Measurements from ENCODE around the gene PPP2R2C.

GRCh38 chr4:6319530-6320150 lies 152.8 kb downstream of the PPP2R2C start:
- TF ChIP-seq FOS (IDR thresholded peaks at IDR 0.05; ENCODE audit: low read depth, low read length) (no peak), NFE2L2 (IDR thresholded peaks at IDR 0.05; ENCODE audit: low read depth, low read length) (no peak), SMC3 (IDR thresholded peaks at IDR 0.05; ENCODE audit: low read depth, low read length) (no peak), POLR2A (IDR thresholded peaks at IDR 0.05; ENCODE audit: low read depth, low read length) (no peak), RAD21 (IDR thresholded peaks at IDR 0.05; ENCODE audit: low read length) (no peak), RFX5 (IDR thresholded peaks at IDR 0.05; ENCODE audit: low read depth, low read length) (no peak), MXI1 (IDR thresholded peaks at IDR 0.05; ENCODE audit: borderline replicate concordance, low read depth, low read length) (no peak), CEBPB (IDR thresholded peaks at IDR 0.05; ENCODE audit: low read depth, low read length) (no peak), ELK1 (IDR thresholded peaks at IDR 0.05; ENCODE audit: borderline replicate concordance, low read depth, low read length) (no peak), CHD1 (IDR thresholded peaks at IDR 0.05; ENCODE audit: low read depth, low read length) (no peak)
- TF ChIP-seq, protein P1, sequence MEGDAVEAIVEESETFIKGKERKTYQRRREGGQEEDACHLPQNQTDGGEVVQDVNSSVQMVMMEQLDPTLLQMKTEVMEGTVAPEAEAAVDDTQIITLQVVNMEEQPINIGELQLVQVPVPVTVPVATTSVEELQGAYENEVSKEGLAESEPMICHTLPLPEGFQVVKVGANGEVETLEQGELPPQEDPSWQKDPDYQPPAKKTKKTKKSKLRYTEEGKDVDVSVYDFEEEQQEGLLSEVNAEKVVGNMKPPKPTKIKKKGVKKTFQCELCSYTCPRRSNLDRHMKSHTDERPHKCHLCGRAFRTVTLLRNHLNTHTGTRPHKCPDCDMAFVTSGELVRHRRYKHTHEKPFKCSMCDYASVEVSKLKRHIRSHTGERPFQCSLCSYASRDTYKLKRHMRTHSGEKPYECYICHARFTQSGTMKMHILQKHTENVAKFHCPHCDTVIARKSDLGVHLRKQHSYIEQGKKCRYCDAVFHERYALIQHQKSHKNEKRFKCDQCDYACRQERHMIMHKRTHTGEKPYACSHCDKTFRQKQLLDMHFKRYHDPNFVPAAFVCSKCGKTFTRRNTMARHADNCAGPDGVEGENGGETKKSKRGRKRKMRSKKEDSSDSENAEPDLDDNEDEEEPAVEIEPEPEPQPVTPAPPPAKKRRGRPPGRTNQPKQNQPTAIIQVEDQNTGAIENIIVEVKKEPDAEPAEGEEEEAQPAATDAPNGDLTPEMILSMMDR (conservative IDR thresholded peaks at IDR 0.05; ENCODE audit: low read depth, low read length), result no peak

All from IMR-90 (cell line).